Retinal pigment epithelial cell (primary cell): ENCODE measurements around the gene GRK3.

ENCODE experiments used
- DNase-seq: peaks from one replicate; pipeline ENCODE4 v3.0.0-alpha.2; 2010; ENCODE audit warnings: low read depth
- H3K4me3 ChIP-seq: 2 replicates; pipeline ENCODE4 v1.5.1; 2011; ENCODE audit warnings: mild to moderate bottlenecking, low read length, control low read depth, moderate library complexity
- CTCF ChIP-seq: conservative IDR thresholded peaks from 2 replicates; pipeline ENCODE4 v1.5.1; 2011; ENCODE audit warnings: low read depth, low read length, control low read depth, inconsistent platforms

GRK3 gene

GRCh38 chr22:25536589-25536988 is 27.9 kb upstream of the GRK3 start:
- no peak for TF ChIP-seq CTCF
- DNase-seq, result no peak
- no peak overlapping the region for H3K4me3 ChIP-seq

GRCh38 chr22:25540166-25540907 is 24.1 kb upstream of the GRK3 start:
- no peak for DNase-seq
- no peak for TF ChIP-seq CTCF

GRCh38 chr22:25540908-25541660 is 23.4 kb upstream of the GRK3 start:
- no peak for DNase-seq
- TF ChIP-seq CTCF, result no peak

More at GRCh38 chr22:25540166-25540907, 24.1 kb upstream of the GRK3 start:
- H3K4me3 ChIP-seq, result no peak overlapping the region

GRCh38 chr22:25542191-25542590 is 22.3 kb upstream of the GRK3 start:
- DNase-seq, result no peak
- no peak overlapping the region for H3K4me3 ChIP-seq
- TF ChIP-seq CTCF, result no peak

More at GRCh38 chr22:25540908-25541660, 23.4 kb upstream of the GRK3 start:
- H3K4me3 ChIP-seq, result no peak overlapping the region

GRCh38 chr22:25542720-25543402 is 21.6 kb upstream of the GRK3 start:
- DNase-seq, result no peak
- TF ChIP-seq CTCF, result no peak
- no peak overlapping the region for H3K4me3 ChIP-seq

DNA sequence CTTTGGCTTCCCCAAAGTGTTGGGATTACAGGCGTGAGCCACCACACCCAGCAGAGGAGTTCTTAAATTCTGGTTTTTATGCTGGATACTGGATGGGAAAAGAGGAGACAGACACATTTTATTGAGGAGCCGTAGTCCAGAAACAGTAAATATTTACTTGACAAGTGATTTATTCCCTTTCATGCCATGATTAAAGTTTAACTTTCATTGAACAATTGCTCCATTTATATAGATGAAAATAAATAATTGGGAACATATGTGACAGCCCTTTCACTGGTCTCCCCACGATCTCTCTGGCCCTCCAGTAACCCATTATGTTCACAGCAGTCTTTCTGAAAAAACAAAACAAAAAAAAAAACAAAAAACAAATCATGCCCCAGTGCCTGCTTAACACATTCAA is 19.3 kb upstream of the GRK3 start:
- no peak for DNase-seq
- TF ChIP-seq CTCF, result no peak

More for the DNA sequence above, 19.3 kb upstream of the GRK3 start:
- no peak overlapping the region for H3K4me3 ChIP-seq
